ENCODE data around the gene MARCHF2.

MARCHF2 gene

GRCh38 chr19:8482696-8483095, 69.6 kb downstream of the MARCHF2 start:
- no peak for DNase-seq

- no peak for DNase-seq
Observed at GRCh38 chr19:8483165-8483564, 70.1 kb downstream of the MARCHF2 start.

- no peak for DNase-seq
Observed at GRCh38 chr19:8484331-8484894, 71.3 kb downstream of the MARCHF2 start.

GRCh38 chr19:8485561-8486371, 72.7 kb downstream of the MARCHF2 start:
- DNase-seq = no peak

- DNase-seq = no peak
Observed at GRCh38 chr19:8486661-8487136, 73.6 kb downstream of the MARCHF2 start.

GRCh38 chr19:8487137-8487851, 74.2 kb downstream of the MARCHF2 start:
- DNase-seq = no peak

GRCh38 chr19:8488365-8488764, 75.3 kb downstream of the MARCHF2 start:
- no peak for DNase-seq
